Kasumi-1 (cell line): ENCODE measurements around the gene SLX4.

ENCODE experiments used
- DNase-seq, 2 experiments: peaks; one replicate each; lab custom pipeline; 2025; lab: John Stamatoyannopoulos, UW

The SLX4 gene

GRCh38 chr16:3553138-3553923, 58.1 kb downstream of the SLX4 start:
- no peak for DNase-seq

- DNase-seq = no peak
These were observed 60.3 kb downstream of the SLX4 start for GRCh38 chr16:3550851-3551847.

GRCh38 chr16:3549906-3550305, 61.5 kb downstream of the SLX4 start:
- DNase-seq = no peak

- DNase-seq = no peak
These were observed 62.5 kb downstream of the SLX4 start for GRCh38 chr16:3548859-3549258.

DNA sequence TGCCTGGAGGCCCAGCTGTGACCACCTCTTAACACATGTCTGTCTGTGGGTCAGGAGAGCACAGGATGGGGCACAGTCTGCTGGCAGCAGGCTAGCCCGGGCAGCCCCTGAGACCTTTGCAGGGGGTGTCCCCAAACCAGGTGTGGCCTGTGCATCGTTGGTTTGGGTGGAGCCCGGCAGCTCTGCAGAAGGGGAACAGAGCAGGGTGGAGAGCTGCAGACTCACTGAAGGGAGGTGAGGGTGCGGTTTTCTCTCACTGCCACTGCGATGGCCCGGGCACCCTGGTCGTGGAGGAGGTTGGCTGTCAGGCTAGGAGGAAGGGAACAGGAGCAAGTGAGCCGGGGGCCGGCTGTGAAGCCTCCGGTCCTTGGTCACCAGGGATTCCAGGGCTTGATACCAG, 63.0 kb downstream of the SLX4 start:
- DNase-seq = no peak

DNA sequence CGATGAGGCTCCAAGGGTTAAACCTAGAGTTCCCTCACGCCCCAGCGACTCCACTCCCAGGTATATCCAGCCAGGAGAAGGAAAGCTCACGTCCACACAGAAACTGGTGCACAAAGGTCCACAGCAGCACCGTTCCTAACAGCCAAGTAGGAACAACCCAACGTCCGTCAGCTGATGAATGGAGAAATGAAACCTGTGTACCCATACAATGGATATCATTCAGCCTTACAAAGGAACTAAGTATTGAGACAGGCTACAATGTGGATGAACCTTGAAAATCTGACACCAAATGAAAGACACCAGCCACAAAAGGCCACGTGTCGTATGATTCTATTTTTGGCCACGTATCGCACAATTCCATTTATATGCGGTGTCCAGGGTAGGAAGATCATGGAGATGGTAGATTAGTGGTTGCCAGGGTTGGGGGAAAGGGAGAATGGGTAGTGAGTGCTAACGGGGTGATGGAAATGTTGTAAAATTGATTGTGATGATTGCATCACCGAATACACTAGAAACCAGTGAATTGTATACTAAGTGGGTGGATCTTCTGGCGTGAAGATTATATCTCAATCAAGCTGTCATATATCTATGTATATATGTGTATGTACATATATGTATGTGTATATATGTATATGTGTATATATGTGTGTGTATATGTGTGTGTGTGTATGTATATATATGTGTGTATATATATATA, 64.3 kb downstream of the SLX4 start:
- no peak for DNase-seq

DNA sequence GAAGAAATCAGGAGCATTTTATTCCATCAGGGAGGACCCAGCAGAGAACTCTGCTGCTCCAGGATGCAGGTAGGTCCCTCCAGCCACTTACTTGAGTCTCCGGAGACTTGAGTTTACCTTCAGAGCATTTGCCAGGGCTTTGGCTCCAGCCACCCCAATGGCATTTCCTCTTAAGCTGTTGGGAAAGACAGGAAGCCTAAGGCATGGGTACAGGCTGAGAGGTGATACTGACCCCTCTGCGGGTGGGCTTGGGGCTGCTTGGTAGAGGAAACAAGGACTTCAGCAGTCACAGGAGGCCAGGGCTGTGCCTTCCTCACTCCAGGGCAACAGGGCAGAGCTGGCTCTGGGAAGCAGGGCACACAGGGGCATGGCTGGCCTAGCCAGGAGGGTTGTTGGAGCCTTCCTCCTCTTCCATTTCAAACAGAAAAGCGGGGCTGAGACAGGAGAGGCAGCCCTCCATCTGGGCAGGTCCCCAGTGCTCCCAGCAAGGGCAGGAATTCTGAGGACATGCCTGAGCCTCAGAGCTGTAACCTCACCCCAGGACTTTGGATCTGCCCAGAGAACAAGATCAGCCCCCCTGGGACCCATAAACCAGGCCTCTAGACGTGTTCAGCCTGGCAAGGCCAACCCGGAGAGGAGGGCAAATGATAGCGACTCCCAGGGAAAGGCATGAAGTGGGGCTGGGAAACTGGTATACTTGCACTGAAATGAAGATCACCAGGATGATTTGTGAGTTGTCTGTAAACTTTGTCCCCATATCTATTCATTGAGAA, 68.6 kb downstream of the SLX4 start:
- DNase-seq = no peak

DNA sequence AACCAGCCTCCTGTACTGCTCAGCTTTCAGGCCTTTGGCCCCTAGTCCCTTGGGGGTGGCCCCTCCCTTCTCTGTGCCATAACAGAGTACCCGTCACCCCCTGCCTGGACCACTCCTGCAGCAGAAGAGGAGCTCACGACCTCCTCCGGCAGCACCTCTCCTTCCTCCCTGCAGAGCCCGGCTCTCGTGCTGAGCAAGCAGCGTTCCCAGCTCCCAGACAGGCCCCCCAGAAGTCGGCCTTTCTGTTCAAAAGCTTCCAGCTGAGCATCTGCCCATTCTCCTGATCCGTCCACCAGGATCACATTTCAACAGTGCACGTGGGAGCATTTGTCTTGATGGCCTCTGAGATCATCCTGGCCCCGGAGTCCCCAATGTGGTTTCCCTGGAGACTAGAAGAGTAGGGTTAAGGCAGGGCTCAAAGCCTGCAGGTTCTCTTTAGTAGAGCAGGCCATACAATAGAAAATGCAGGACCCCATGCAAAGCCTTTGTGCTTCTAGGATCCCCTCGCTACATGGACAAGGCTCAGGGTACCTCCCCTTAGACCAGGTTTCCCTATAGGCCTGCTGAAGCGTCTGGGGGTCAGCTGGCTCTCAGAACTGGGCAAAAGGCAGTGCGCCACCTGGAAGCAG, 69.8 kb downstream of the SLX4 start:
- no peak for DNase-seq

GRCh38 chr16:3538222-3538621, 73.2 kb downstream of the SLX4 start:
- no peak for DNase-seq

DNA sequence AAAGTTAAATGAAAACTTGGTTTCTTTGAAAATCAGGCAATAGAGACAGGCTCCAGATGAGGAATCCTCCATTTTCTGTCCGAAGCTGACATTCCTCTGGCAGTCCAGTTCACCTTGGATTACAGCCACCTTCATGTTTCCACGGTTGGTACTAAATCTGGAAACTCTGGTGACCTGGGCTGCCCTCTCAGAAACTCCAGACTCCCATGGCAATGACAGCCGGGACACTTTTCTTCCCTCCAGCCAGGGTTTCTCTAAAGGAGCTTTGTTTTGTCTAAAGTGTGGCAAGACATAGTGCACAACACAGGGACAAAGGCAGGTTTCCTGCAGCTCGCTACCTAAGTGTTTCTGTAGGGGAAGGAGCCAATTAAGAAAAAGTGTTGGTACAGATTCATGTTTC, 74.6 kb downstream of the SLX4 start:
- no peak for DNase-seq

GRCh38 chr16:3536271-3536731, 75.1 kb downstream of the SLX4 start:
- DNase-seq = no peak

DNA sequence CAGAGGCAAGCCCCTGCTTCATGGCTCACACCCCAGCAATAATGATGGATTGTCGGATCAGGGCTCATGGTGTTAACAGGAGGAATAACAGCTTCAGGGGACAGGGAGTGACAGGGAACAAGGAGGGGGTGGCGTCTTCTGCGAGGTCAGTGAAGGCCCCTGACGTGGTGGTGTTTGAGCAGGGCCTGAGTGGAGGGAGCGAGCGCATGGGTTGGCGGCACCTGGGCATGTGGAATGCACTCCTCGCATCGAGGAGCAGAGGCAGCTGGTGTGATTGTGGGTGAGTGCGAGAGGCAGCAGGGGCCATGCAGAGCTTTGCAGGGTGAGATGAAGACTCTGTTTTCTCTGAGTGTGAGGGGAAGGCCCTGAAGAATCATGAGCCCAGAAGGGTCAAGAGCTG, 77.3 kb downstream of the SLX4 start:
- DNase-seq = no peak

- DNase-seq = no peak
These were observed 78.7 kb downstream of the SLX4 start for GRCh38 chr16:3532741-3533140.
